Coronary artery (tissue), 2 donors: Measurements from ENCODE around the gene SPHK2.

Source experiments
- DNase-seq: peaks from one replicate; pipeline ENCODE4 v3.0.0-alpha.2; 2017; ENCODE audit warnings: low spot score
- H3K27ac ChIP-seq, 2 donors: fragments of 200-600 bp; sonication (generic); one replicate each; pipeline ENCODE4 v1.5.1; 2016 to 2019
- H3K4me3 ChIP-seq: fragments of 200-600 bp; sonication (generic); 2 replicates; pipeline ENCODE4 v1.5.1; 2016; ENCODE audit warnings: mild to moderate bottlenecking, moderate library complexity
- TF ChIP-seq, protein P1 (sequence below): fragments of 200-600 bp; sonication (generic); IDR thresholded peaks from one replicate; pipeline ENCODE4 v1.5.1; 2019; ENCODE audit warnings: antibody characterized with exemption

The SPHK2 gene

DNA sequence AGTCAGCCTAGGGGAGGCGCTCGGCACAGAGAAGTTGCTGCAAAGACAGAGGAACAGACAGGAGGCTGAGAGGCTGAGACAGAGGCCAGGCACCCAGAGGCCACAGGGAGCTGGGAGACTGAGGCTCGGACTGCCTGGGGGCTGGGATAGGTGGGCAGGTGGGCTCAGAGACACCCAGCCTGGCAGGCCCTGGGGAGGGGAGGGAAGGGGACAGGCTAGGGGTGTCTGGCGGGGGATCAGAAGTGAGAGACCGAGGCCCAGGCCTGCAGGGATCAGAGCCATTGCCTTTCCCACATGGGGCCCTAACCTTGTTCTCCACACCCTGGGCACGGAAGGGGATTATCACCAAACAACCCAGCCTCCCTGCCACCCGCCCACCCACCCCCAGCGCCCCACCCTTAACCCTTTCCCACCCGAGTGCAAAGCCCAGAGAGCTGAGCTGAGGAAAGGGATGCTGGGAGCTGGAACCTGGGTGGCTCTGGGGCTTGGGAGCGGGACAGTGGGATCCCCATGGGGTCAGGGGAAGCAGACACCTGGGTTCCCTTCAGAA is 52.2 kb downstream of the SPHK2 start:
- Histone ChIP-seq H3K4me3 (no peak overlapping the region), H3K27ac (no peak overlapping the region)
- TF ChIP-seq, protein P1, sequence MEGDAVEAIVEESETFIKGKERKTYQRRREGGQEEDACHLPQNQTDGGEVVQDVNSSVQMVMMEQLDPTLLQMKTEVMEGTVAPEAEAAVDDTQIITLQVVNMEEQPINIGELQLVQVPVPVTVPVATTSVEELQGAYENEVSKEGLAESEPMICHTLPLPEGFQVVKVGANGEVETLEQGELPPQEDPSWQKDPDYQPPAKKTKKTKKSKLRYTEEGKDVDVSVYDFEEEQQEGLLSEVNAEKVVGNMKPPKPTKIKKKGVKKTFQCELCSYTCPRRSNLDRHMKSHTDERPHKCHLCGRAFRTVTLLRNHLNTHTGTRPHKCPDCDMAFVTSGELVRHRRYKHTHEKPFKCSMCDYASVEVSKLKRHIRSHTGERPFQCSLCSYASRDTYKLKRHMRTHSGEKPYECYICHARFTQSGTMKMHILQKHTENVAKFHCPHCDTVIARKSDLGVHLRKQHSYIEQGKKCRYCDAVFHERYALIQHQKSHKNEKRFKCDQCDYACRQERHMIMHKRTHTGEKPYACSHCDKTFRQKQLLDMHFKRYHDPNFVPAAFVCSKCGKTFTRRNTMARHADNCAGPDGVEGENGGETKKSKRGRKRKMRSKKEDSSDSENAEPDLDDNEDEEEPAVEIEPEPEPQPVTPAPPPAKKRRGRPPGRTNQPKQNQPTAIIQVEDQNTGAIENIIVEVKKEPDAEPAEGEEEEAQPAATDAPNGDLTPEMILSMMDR: no peak
- no peak for DNase-seq

DNA sequence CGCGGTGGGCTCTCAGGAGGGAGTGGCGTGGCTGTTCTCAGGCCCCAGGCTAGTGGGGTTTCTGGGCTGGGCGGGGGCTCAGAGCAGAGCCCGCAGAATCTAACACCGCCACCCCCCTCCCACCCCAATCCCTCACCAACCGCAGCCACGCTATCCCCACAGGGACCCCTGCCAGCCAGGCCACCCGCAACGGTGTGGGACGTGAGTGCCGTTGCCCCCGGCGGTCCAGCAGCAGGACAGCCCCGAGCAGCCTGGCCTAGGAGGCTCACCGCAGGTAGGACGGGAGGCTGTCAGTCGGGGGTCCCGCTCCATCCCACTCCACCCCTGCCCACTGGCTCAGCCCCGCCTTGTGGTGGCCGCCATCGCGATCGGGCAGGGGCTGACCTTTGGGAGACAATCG is 53.7 kb downstream of the SPHK2 start, which contains the start of gene NTN5:
TSS of gene NTN5 (minus strand) at position 24 of the 400 bp plus-strand sequence. CDS start 2,031 bp downstream, outside the sequence.
- H3K27ac ChIP-seq: no peak within 1 kb of the TSS
- no peak for DNase-seq

DNA sequence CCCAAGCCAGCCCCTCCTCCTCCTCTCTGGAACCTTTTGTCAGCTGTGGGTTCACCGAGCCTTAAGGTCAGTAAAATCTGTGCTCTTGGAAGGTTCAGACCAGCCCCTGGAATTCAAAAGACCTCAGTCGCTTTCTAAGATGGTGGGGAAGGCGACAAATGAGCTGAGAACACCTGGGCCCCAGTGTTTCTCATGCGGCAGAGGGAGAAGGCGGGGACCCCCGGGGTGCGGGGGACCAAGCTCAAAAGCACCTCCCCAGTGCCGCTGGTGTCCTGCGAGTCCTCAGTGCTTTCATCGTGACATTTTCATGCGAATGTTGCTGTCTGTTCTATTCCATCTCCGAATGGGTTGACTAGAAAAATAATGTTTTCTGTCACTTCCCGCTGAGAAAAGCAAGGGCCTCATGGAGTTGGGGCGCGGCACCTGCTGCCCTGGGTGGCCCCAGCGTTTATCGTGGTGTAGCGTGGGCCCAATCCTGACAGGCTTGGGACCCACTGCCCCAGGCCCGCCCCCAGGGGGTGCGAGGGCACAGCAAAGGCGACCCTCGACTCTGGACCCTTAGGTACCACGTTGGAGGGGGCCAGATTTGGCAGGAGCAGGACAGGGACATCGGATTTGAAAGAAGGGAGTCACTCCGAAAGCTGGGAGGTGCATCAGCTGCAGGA is 54.3 kb downstream of the SPHK2 start:
- TF ChIP-seq, protein P1: no peak
- DNase-seq: no peak
- Histone ChIP-seq H3K4me3 (no peak overlapping the region), H3K27ac (no peak overlapping the region)

More for the DNA sequence above, 53.7 kb downstream of the SPHK2 start, which contains the start of gene NTN5:
- no peak within 1 kb of the TSS for H3K4me3 ChIP-seq
- TF ChIP-seq, protein P1: no peak

DNA sequence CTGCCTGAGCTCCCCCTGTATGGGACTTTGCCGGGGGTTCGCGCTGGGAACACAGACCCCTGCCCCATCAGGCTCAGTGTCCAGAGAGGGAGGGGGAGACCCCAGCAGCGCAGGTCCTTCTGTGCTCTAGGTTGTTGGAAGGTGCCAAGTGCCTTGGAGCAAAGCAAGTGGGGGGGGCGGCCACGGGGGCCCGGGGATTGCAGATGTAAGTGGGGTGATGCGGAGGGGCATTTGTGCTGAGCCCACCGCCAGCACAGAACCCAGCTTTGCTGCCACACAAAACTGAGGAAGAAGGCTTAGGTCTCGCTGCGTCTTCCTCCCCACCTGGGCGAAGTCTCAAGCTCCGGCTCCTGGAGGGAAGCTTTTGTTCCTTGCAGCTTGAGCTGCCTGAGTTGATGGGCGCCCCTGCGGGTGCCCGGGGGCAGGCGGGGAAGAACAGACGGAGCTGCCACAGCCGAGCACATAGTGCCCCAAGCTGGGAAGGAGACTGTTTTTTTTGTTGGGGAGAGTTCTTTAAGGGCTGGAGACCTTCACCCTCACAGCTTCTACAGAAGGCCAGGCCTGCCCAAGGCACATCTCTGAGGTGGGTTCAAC is 55.0 kb downstream of the SPHK2 start:
- no peak for DNase-seq
- H3K4me3 ChIP-seq: no peak overlapping the region
- TF ChIP-seq, protein P1: no peak
- H3K27ac ChIP-seq: no peak overlapping the region

DNA sequence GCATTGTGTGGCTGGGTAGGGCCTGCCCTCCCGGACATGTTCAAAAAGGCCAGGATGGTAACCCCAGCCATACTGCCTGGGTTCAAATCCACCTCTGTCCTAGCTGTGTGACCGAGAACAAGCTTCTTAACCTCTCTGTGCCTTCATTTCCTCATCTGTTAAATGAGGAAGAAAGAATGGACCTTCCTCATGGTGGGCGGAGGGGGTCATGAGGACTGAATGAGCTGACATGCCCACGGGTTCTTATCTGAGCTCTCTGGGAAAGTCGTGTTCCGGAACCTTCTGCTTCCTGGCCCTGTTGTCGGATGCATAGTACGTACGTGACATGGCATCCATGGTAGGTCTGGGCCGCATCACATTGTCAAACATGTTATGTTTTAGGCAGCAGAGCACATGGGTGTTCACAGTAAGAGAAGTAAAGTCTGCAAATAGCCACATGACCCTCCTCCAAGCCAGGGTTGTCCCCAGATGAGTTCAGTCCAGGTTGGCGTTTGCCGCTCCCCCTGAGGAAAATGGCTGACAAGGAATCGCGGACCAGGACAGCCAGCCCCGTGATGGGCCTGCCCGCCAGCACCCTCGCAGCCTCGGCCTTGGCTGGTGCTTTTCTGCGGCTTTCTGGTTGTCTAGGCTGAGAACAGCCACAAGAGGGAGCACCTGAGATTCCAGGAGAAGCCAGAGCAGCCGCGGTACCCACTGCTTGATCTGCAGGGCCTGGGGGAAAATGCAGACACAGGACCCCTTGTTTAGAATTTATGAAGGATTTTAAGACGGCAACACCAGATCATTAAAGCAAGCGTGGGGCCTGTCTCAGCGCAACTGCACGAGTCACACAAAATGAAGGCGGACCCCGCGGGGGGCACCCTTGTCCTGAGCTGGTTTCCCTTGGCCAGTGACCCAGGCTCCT is 55.9 kb downstream of the SPHK2 start:
- H3K4me3 ChIP-seq: peak overlapping the region; percentile 11

DNA sequence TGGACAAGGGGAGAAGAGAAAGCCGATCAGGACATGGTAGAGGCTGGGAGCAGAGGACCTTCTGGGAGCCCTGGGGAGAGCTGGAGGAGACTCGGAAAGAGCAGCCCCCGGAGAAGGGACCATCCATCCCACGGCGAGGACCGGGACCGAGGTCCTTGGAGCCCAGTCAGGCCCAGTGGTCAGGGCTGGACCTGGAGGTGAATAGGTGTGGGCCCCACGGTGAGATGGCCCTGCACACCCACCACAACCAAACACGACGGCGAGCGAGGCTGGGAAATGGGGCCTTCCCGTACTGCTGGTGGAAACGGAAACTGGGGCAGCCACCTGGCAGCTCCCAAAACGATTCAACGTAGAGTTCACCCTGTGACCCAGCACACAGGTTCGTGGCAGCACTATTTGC is 57.2 kb downstream of the SPHK2 start:
- no peak for DNase-seq
- Histone ChIP-seq H3K4me3 (no peak overlapping the region), H3K27ac (no peak overlapping the region)
- TF ChIP-seq, protein P1: no peak

More for the DNA sequence above, 55.9 kb downstream of the SPHK2 start:
- TF ChIP-seq, protein P1: peak; percentile 81
- peak; percentile 82 for DNase-seq
- H3K27ac ChIP-seq: no peak overlapping the region
